IMR-90 (cell line): ENCODE results near the gene OAS3. TPM values are rescaled to one million over a fixed set of nuclear protein-coding genes. Genes with fewer than 3 reads are reported as not detected.

ENCODE experiments used
- ATAC-seq: fragments of 200-7000 bp; cut with Tn5 transposase; 2 replicates; pipeline ENCODE4 v1.9.1; 2020; ENCODE audit warnings: low read depth, mild to moderate bottlenecking, moderate library complexity
- BruUV-seq: library from RNA; stranded (reverse); fragments of 400-500 nt; replicated peaks from 2 replicates; lab custom pipeline; 2021; lab: Mats Ljungman, UMichigan
- CTCF ChIA-PET: fragments of 300-600 bp; formaldehyde crosslinking; extraction: SDS; loops from one replicate; lab custom pipeline; 2021; ENCODE audit warnings: antibody characterized with exemption; lab: Yijun Ruan, JAX
- POLR2A ChIA-PET: fragments of 300-600 bp; sonication (Branson Sonifier 250); formaldehyde crosslinking; loops from one replicate; lab custom pipeline; 2022; ENCODE audit warnings: antibody characterized with exemption; ENCODE audit not compliant: unreplicated experiment; lab: Charles Lee
- DNase-seq: peaks from one replicate; pipeline ENCODE4 v3.0.0; 2013
- H2AFZ ChIP-seq: replicated peaks from 2 replicates; pipeline ENCODE3; 2013; ENCODE audit warnings: low read length, mild to moderate bottlenecking; ENCODE audit not compliant: poor library complexity
- H2AK5ac ChIP-seq: 2 replicates; pipeline ENCODE4 v1.6.1; 2013; ENCODE audit warnings: low read depth, low read length, inconsistent platforms
- H2AK9ac ChIP-seq: replicated peaks from 2 replicates; pipeline ENCODE3; 2013; ENCODE audit warnings: mild to moderate bottlenecking, low read depth, low read length, moderate library complexity; ENCODE audit not compliant: poor library complexity
- H2BK120ac ChIP-seq: 2 replicates; pipeline ENCODE4 v1.6.1; 2013; ENCODE audit warnings: low read depth, low read length, inconsistent platforms
- H2BK15ac ChIP-seq: 3 replicates; pipeline ENCODE4 v1.6.1; 2013; ENCODE audit warnings: low read depth, low read length, inconsistent platforms
- H2BK20ac ChIP-seq: 2 replicates; pipeline ENCODE4 v1.6.1; 2013; ENCODE audit warnings: low read depth, mild to moderate bottlenecking, inconsistent platforms, low read length, moderate library complexity
- H2BK5ac ChIP-seq: 2 replicates; pipeline ENCODE4 v1.6.1; 2013; ENCODE audit warnings: mild to moderate bottlenecking, low read depth, low read length, inconsistent platforms; ENCODE audit not compliant: poor library complexity, severe bottlenecking
- H3K14ac ChIP-seq: replicated peaks from 2 replicates; pipeline ENCODE4 v1.6.1; 2013; ENCODE audit warnings: low read depth, low read length, inconsistent platforms
- H3K18ac ChIP-seq: 2 replicates; pipeline ENCODE4 v1.6.1; 2013; ENCODE audit warnings: low read depth, low read length, control low read depth
- H3K23ac ChIP-seq: 2 replicates; pipeline ENCODE4 v1.6.1; 2013; ENCODE audit warnings: low read depth, low read length, inconsistent platforms
- H3K27ac ChIP-seq: 2 replicates; pipeline ENCODE4 v1.5.1; 2013; ENCODE audit warnings: mild to moderate bottlenecking, control low read depth, low read length; ENCODE audit not compliant: insufficient read depth
- H3K27me3 ChIP-seq: 2 replicates; pipeline ENCODE4 v1.6.1; 2013; ENCODE audit warnings: low read length; ENCODE audit not compliant: control insufficient read depth, insufficient read depth
- H3K36me3 ChIP-seq: 2 replicates; pipeline ENCODE4 v1.6.1; 2013; ENCODE audit warnings: low read length, mixed read lengths; ENCODE audit not compliant: control insufficient read depth, insufficient read depth
- H3K4ac ChIP-seq: 2 replicates; pipeline ENCODE4 v1.6.1; 2013; ENCODE audit warnings: low read depth, low read length, inconsistent platforms
- H3K4me1 ChIP-seq: 2 replicates; pipeline ENCODE4 v1.6.1; 2013; ENCODE audit warnings: low read length, mixed read lengths; ENCODE audit not compliant: control insufficient read depth, insufficient read depth
- H3K4me2 ChIP-seq: 2 replicates; pipeline ENCODE4 v1.6.1; 2013; ENCODE audit warnings: low read depth, mild to moderate bottlenecking, control low read depth, low read length, moderate library complexity
- H3K4me3 ChIP-seq: 2 replicates; pipeline ENCODE4 v1.5.1; 2013; ENCODE audit warnings: low read depth, mild to moderate bottlenecking, control low read depth, low read length, moderate library complexity; ENCODE audit not compliant: insufficient read depth
- H3K56ac ChIP-seq: 2 replicates; pipeline ENCODE4 v1.6.1; 2013; ENCODE audit warnings: low read length, inconsistent platforms; ENCODE audit not compliant: insufficient read depth; ENCODE audit errors: extremely low read depth
- H3K79me1 ChIP-seq, 2 experiments: 2 replicates each; pipeline ENCODE4 v1.6.1; 2013; ENCODE audit warnings: low read length in 2 of 2, inconsistent platforms in 1 of 2, low read depth in 1 of 2
- H3K9ac ChIP-seq: 2 replicates; pipeline ENCODE4 v1.6.1; 2013; ENCODE audit warnings: low read depth, low read length, control low read depth
- H3K9me1 ChIP-seq: 2 replicates; pipeline ENCODE4 v1.6.1; 2013; ENCODE audit warnings: low read length, inconsistent platforms; ENCODE audit not compliant: insufficient read depth
- H3K9me3 ChIP-seq: 2 replicates; pipeline ENCODE4 v1.6.1; 2013; ENCODE audit warnings: low read length; ENCODE audit not compliant: control insufficient read depth, insufficient read depth
- H4K20me1 ChIP-seq: 2 replicates; pipeline ENCODE4 v1.6.1; 2013; ENCODE audit warnings: low read length, inconsistent platforms; ENCODE audit not compliant: insufficient read depth
- H4K5ac ChIP-seq: 2 replicates; pipeline ENCODE4 v1.6.1; 2013; ENCODE audit warnings: mild to moderate bottlenecking, low read depth, low read length, control low read depth
- H4K8ac ChIP-seq, 2 experiments: 2 replicates each; pipeline ENCODE4 v1.6.1; 2013; ENCODE audit warnings: low read depth in 2 of 2, low read length in 2 of 2, control low read depth in 1 of 2, inconsistent platforms in 1 of 2
- H4K91ac ChIP-seq: 2 replicates; pipeline ENCODE4 v1.6.1; 2013; ENCODE audit warnings: low read depth, low read length, inconsistent platforms; ENCODE audit not compliant: insufficient read depth
- BHLHE40 ChIP-seq: fragments of 150-350 bp; IDR thresholded peaks from 2 replicates; pipeline ENCODE4 v1.6.1; 2016; ENCODE audit warnings: mild to moderate bottlenecking, low read depth, low read length
- CHD1 ChIP-seq: IDR thresholded peaks from 2 replicates; pipeline ENCODE4 v1.6.1; 2012; ENCODE audit warnings: low read depth, low read length, improper control_type of control experiment
- ELK1 ChIP-seq: fragments of 150-350 bp; IDR thresholded peaks from 2 replicates; pipeline ENCODE4 v1.6.1; 2016; ENCODE audit warnings: low read depth, mild to moderate bottlenecking, low read length, moderate library complexity, borderline replicate concordance
- MAFK ChIP-seq: IDR thresholded peaks from 2 replicates; pipeline ENCODE4 v1.6.1; 2012; ENCODE audit warnings: low read depth, low read length, improper control_type of control experiment
- MXI1 ChIP-seq: IDR thresholded peaks from 2 replicates; pipeline ENCODE4 v1.6.1; 2012; ENCODE audit warnings: low read depth, mild to moderate bottlenecking, low read length, moderate library complexity, borderline replicate concordance
- RAD21 ChIP-seq: IDR thresholded peaks from 2 replicates; pipeline ENCODE4 v1.6.1; 2012; ENCODE audit warnings: low read length, improper control_type of control experiment
- RCOR1 ChIP-seq: IDR thresholded peaks from 2 replicates; pipeline ENCODE4 v1.6.1; 2012; ENCODE audit warnings: mild to moderate bottlenecking, low read length, improper control_type of control experiment; ENCODE audit not compliant: insufficient replicate concordance
- RFX5 ChIP-seq: IDR thresholded peaks from 2 replicates; pipeline ENCODE4 v1.8.0; 2012; ENCODE audit warnings: low read depth, mild to moderate bottlenecking, low read length, moderate library complexity
- WGBS, 2 experiments: methylation state at CpG; one replicate each; pipeline versions ENCODE4 v1.1.5 to v1.1.7; 2013; ENCODE audit warnings: missing lambda C conversion rate in 2 of 2; ENCODE audit not compliant: insufficient read length in 1 of 2; ENCODE audit errors: extremely low coverage in 2 of 2; 5-methylcytosine and 5-hydroxymethylcytosine counted together
- dilution Hi-C: fragments of 300-500 bp; cut with HindIII; formaldehyde crosslinking; loops from one replicate; pipeline ENCODE4 v1.14.3; 2018; ENCODE audit warnings: low sequenced_read_pairs; ENCODE audit not compliant: unreplicated experiment
- in situ Hi-C: fragments of 300-500 bp; cut with MboI; formaldehyde crosslinking; loops from 3 replicates; pipeline ENCODE4 v1.14.3; 2019; ENCODE audit warnings: low sequenced_read_pairs, inconsistent platforms, mixed read lengths
- intact Hi-C: fragments of 100-400 bp; cut with micrococcal nuclease; formaldehyde crosslinking; loops from 2 replicates; pipeline ENCODE4 v1.10.0; 2022
- polyA plus RNA-seq, 3 experiments: library from polyadenylated mRNA; depleted of rRNA; stranded (reverse); fragments of >200 nt; gene quantifications; 2 replicates each; pipeline ENCODE4 v1.2.3, GENCODE V29; 2012; ENCODE audit warnings: low replicate concordance in 1 of 3
- total RNA-seq: library from RNA; depleted of rRNA; stranded (reverse); fragments of >200 nt; gene quantifications from 2 replicates; pipeline ENCODE4 v1.2.3, GENCODE V29; 2012

Gene OAS3
- total and polyA plus RNA-seq, 2 of the 4 experiments (the other 2 are of a cell fraction), result 4.1 to 7.8 TPM

GRCh38 chr12:112916270-112916669 is 22.0 kb upstream of the OAS3 start:
- Histone ChIP-seq H2BK20ac (no peak overlapping the region), H3K4me2 (no peak overlapping the region), H4K20me1 (no peaks in the 10 kb centered on the region), H4K5ac (no peak overlapping the region), H2BK5ac (no peak overlapping the region), H3K14ac (no peak overlapping the region), H3K27ac (no peak overlapping the region), H2AK5ac (no peak overlapping the region), H3K4ac (no peak overlapping the region), H2BK15ac (no peak overlapping the region), H3K56ac (no peak overlapping the region), H2BK120ac (no peak overlapping the region), H2AK9ac (no peak overlapping the region), H4K91ac (no peak overlapping the region), H3K23ac (no peak overlapping the region), H4K8ac (no peak overlapping the region), H3K27me3 (no peaks in the 10 kb centered on the region), H3K9me3 (no peaks in the 10 kb centered on the region), H3K9ac (no peak overlapping the region), H3K36me3 (no peaks in the 10 kb centered on the region), H3K18ac (no peak overlapping the region), H3K4me3 (no peak overlapping the region), H3K9me1 (no peaks in the 10 kb centered on the region), H3K4me1 (no peaks in the 10 kb centered on the region), H3K79me1 (no peaks in the 10 kb centered on the region), H2AFZ (no peak overlapping the region)
- in situ Hi-C loops (no loop called here), dilution Hi-C loops (no loop called here), intact Hi-C loops (no loop called here)
- ChIA-PET CTCF (no interaction called here), POLR2A (no interaction called here)
- no peak for DNase-seq
- no peak for TF ChIP-seq RFX5
- no peak for TF ChIP-seq CHD1
- no peak for TF ChIP-seq RAD21
- TF ChIP-seq MAFK, result no peak
- no peak for TF ChIP-seq ELK1
- no peak for TF ChIP-seq MXI1
- TF ChIP-seq RCOR1, result no peak
- no peak for TF ChIP-seq BHLHE40
- ATAC-seq, result no peak
- BruUV-seq, result no TSS peak
- no CpG with 5 or more reads among the region's 5 CpGs for WGBS, 2 experiments
